OCI-LY7 (cell line): ENCODE results near the gene NT5C3A. TPM values are rescaled to one million over a fixed set of nuclear protein-coding genes. Genes with fewer than 3 reads are reported as not detected.

Experiments used
- BruUV-seq: library from RNA; stranded (reverse); fragments of 400-500 nt; replicated peaks from 2 replicates; lab custom pipeline; 2021; lab: Mats Ljungman, UMichigan
- CTCF ChIA-PET: fragments of 300-600 bp; sonication (Branson Sonifier 250); formaldehyde crosslinking; loops from one replicate; lab custom pipeline; 2022; ENCODE audit warnings: antibody characterized with exemption; ENCODE audit not compliant: unreplicated experiment; lab: Charles Lee
- POLR2A ChIA-PET: fragments of 300-600 bp; sonication (Branson Sonifier 250); formaldehyde crosslinking; loops from one replicate; lab custom pipeline; 2022; ENCODE audit warnings: antibody characterized with exemption; lab: Charles Lee
- DNase-seq: peaks from one replicate; pipeline ENCODE4 v3.0.0-alpha.2; 2015; ENCODE audit warnings: low spot score
- H2AFZ ChIP-seq: fragments of 200-600 bp; sonication (generic), shearing (Covaris generic); 2 replicates; pipeline ENCODE4 v1.6.1; 2014; ENCODE audit warnings: mild to moderate bottlenecking, antibody characterized with exemption, low read length, moderate library complexity
- H3K27ac ChIP-seq: fragments of 200-600 bp; sonication (generic); 2 replicates; pipeline ENCODE4 v1.5.1; 2014; ENCODE audit warnings: mixed run types, low read depth, mild to moderate bottlenecking, moderate library complexity, low read length, inconsistent platforms; ENCODE audit not compliant: poor library complexity, severe bottlenecking
- H3K36me3 ChIP-seq: fragments of 200-600 bp; sonication (generic); 2 replicates; pipeline ENCODE4 v1.6.1; 2014; ENCODE audit warnings: mild to moderate bottlenecking, antibody characterized with exemption, low read length, moderate library complexity, mixed read lengths; ENCODE audit not compliant: insufficient read depth
- H3K4me1 ChIP-seq: fragments of 200-600 bp; sonication (generic); 2 replicates; pipeline ENCODE4 v1.5.1; 2014; ENCODE audit warnings: mild to moderate bottlenecking, low read length; ENCODE audit not compliant: insufficient read depth, poor library complexity, severe bottlenecking
- H3K4me2 ChIP-seq: fragments of 200-600 bp; sonication (generic); 2 replicates; pipeline ENCODE4 v1.6.1; 2014; ENCODE audit warnings: mild to moderate bottlenecking, low read length
- H3K4me3 ChIP-seq: fragments of 200-600 bp; sonication (generic); 2 replicates; pipeline ENCODE4 v1.5.1; 2014; ENCODE audit warnings: mild to moderate bottlenecking, low read depth, low read length; ENCODE audit not compliant: poor library complexity, severe bottlenecking
- H3K79me2 ChIP-seq: fragments of 200-600 bp; sonication (generic); 2 replicates; pipeline ENCODE4 v1.6.1; 2016; ENCODE audit warnings: low read depth, mild to moderate bottlenecking, low read length, moderate library complexity, mixed read lengths; ENCODE audit not compliant: insufficient read depth
- H3K9me2 ChIP-seq: fragments of 200-600 bp; sonication (generic); 2 replicates; pipeline ENCODE4 v1.6.1; 2016; ENCODE audit warnings: mild to moderate bottlenecking, low read length, mixed read lengths; ENCODE audit not compliant: insufficient read depth
- H3K9me3 ChIP-seq: fragments of 200-600 bp; sonication (generic); 2 replicates; pipeline ENCODE4 v1.6.1; 2014; ENCODE audit warnings: mild to moderate bottlenecking, mixed run types, low read length, mixed read lengths
- H4K20me1 ChIP-seq: fragments of 200-600 bp; sonication (generic); 2 replicates; pipeline ENCODE4 v1.6.1; 2014; ENCODE audit warnings: mild to moderate bottlenecking, antibody characterized with exemption, low read length, moderate library complexity, mixed read lengths; ENCODE audit not compliant: insufficient read depth
- CTCF ChIP-seq: fragments of 200-600 bp; sonication (generic); conservative IDR thresholded peaks from 2 replicates; pipeline ENCODE4 v1.5.1; 2014; ENCODE audit warnings: mild to moderate bottlenecking, antibody characterized with exemption, low read length, moderate library complexity, mixed read lengths
- EZH2phosphoT487 ChIP-seq: fragments of 200-600 bp; sonication (generic); IDR thresholded peaks from 2 replicates; pipeline ENCODE4 v1.6.1; 2018; ENCODE audit warnings: low read depth, borderline replicate concordance, mild to moderate bottlenecking, mixed run types, antibody characterized with exemption, low read length, moderate library complexity, mixed read lengths
- intact Hi-C: fragments of 100-400 bp; cut with micrococcal nuclease; formaldehyde crosslinking; loops from one replicate; pipeline ENCODE4 v1.10.0; 2022; ENCODE audit not compliant: unreplicated experiment
- total RNA-seq, 2 experiments: library from RNA; depleted of rRNA in 1 of 2; stranded (reverse); fragments of >200 nt in 1 of 2; shearing (Covaris generic) in 1 of 2; gene quantifications; 2 replicates each; pipeline ENCODE4 v1.2.3, GENCODE V29; 2014 to 2022

NT5C3A gene
- total RNA-seq, 2 experiments from 2014 or later = 37.1 to 62.4 TPM

DNA sequence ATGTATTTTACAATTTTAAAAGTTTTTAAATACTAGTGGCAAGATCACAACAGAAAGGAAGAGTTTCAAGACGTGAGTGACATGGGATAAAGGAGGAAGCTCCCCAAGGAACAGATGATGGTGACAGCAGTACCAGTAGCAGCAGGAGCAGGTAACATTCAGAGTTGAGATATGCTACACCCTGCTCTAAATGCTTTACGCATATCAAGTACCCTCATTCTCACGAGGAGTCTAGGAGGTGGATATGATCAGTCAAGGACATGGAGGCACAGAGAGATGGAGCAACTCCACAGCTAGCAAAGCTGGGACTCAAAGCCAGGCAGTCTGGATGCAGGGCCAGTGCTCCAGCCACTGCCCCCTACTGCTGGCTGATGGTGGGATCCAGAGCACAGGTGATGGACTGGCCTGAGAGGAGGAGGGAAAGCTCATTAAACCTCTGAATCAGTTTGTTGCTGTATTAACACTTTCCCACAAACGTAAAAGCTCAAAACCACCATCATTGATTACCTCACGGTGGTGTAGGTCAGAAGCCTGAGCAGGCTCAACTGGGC is 29.1 kb upstream of the NT5C3A start:
- H3K4me2 ChIP-seq = no peak overlapping the region
- CTCF ChIA-PET = no interaction called here

GRCh38 chr7:33091111-33091531 is 28.5 kb upstream of the NT5C3A start:
- ChIA-PET POLR2A (interaction anchor here (0.9 kb wide), 1 partner anchor 201 kb away, joined by 3 read pairs; no protein-coding TSS in a partner anchor), CTCF (no interaction called here)
- Histone ChIP-seq H3K9me3 (no peaks in the 10 kb centered on the region), H3K4me3 (no peak overlapping the region), H2AFZ (no peak overlapping the region), H3K4me1 (no peaks in the 10 kb centered on the region), H3K27ac (no peak overlapping the region), H3K9me2 (no peaks in the 10 kb centered on the region), H3K79me2 (no peaks in the 10 kb centered on the region), H3K4me2 (no peak overlapping the region), H4K20me1 (no peaks in the 10 kb centered on the region), H3K36me3 (peaks cover 32% of the 10 kb centered on the region)
- intact Hi-C loops = no loop called here
- no TSS peak for BruUV-seq
- no peak for DNase-seq
- no peak for TF ChIP-seq EZH2phosphoT487
- no peak for TF ChIP-seq CTCF

More for the DNA sequence above, 29.1 kb upstream of the NT5C3A start:
- Histone ChIP-seq H3K9me2 (no peaks in the 10 kb centered on the region), H3K9me3 (no peaks in the 10 kb centered on the region), H3K79me2 (no peaks in the 10 kb centered on the region), H3K27ac (no peak overlapping the region), H4K20me1 (no peaks in the 10 kb centered on the region), H3K4me3 (no peak overlapping the region), H3K36me3 (peaks cover 38% of the 10 kb centered on the region), H3K4me1 (no peaks in the 10 kb centered on the region), H2AFZ (no peak overlapping the region)
- DNase-seq = no peak
- POLR2A ChIA-PET = interaction anchor here (0.6 to 0.9 kb wide), 2 partner anchors 192 to 202 kb away, joined by 3 read pairs; no protein-coding TSS in a partner anchor
- TF ChIP-seq EZH2phosphoT487 = no peak
- TF ChIP-seq CTCF = 0 out of 2 replicates have a peak, but pooled peaks have one; percentile 27
- BruUV-seq = no TSS peak
- intact Hi-C loops = no loop called here

DNA sequence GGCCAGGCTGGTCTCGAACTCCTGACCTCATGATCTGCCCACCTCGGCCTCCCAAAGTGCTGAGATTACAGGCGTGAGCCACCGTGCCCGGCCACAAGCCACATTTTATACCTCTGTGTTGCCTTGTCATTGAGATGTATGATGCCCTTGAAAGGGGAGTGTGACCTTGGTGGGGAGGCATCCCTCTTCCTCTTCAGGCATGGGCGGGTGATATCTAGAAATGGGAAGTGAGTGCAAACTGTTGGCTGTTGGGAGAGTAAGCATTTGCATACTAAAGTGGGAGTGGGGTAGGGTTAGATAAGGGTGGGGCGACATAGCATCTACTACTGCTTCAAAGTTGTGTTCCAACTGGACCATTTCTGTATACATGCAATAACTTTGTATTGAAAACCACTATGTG is 26.6 kb upstream of the NT5C3A start:
- DNase-seq = no peak
- no TSS peak for BruUV-seq
- POLR2A ChIA-PET = no interaction called here
- intact Hi-C loops = no loop called here
- TF ChIP-seq CTCF (no peak), EZH2phosphoT487 (no peak)
- Histone ChIP-seq H3K36me3 (peaks cover 16% of the 10 kb centered on the region), H3K9me2 (no peaks in the 10 kb centered on the region), H3K79me2 (no peaks in the 10 kb centered on the region), H2AFZ (no peak overlapping the region), H4K20me1 (no peaks in the 10 kb centered on the region), H3K9me3 (no peaks in the 10 kb centered on the region), H3K27ac (no peak overlapping the region), H3K4me3 (no peak overlapping the region), H3K4me2 (no peak overlapping the region), H3K4me1 (no peaks in the 10 kb centered on the region)
- CTCF ChIA-PET = no interaction called here
